Measurements from ENCODE around the gene APH1B.

The APH1B gene

DNA sequence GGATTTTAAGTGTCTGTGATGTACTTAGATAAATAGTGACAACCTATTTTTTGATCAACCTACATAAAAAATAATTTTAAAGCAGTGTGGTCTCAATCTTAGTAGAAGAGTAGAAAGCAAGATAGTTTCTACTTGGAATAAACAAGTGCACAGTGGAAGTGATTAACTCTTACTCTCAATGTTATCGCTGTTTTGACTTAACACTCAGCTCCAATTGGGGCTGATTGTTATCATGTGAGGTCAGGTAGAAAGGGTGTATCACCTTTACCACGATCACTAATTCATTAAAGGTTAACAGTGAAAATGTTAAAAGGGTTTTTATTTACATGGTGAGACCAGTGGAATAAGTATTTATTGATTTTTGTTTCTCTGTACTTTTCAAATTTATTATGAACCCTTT is 22.4 kb upstream of the APH1B start:
- no peak for DNase-seq

DNA sequence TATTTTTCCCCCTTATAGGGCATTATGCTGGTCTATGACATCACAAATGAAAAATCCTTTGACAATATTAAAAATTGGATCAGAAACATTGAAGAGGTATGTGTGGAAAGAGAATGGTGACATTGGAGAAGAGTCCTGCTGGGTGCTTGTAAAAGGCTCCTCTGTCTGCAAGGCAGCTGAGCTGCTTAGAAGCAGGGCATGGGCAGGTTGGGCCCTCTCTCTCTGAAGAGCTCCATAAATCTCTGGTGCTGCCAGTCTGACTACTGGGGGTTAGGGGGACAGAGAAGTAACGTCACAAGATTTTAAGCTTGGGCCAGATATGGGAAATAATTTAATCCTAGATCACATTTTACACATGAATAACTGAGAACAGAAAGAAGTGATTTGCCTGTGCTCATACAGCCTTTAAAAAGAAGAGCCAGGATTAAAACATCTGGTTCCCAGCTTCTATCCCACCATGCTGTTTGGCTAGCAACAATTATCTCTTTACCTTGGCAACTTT is 21.9 kb upstream of the APH1B start:
- no peak for DNase-seq

DNA sequence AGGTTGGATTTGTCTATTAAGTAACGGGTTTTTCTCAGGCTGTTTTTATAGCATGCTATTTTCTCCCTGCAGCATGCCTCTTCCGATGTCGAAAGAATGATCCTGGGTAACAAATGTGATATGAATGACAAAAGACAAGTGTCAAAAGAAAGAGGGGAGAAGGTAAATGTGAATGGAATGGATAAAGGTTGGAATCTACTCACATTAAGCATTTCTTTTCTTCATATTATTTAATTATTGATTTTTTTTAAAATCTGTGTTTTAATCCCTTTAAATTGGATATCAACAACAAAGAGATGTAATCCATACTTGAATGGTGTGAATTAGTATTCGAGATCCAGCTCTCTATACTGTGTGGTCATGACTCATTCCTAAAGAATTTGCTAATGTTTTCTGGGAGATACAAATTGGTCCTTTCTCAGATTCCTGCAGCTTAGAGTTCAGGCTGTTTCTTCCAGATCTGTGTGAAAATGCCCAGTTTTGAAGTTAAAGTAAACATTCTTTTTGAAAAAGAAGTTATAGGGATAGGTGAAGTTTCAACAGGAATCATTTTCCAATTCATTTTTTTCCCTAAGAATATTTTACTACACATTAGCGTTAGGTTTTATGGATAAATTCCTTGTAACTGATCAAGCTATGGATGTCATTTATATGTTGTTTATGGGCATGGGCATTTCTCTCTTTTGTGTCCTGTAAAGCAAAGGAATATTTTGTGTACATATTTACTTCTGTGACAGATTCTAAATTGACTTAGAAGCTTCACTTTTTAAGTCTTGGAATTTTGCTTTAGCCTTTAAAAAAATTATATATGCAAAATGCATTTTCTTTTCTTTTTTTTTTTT is 20.8 kb upstream of the APH1B start:
- DNase-seq = no peak

DNA sequence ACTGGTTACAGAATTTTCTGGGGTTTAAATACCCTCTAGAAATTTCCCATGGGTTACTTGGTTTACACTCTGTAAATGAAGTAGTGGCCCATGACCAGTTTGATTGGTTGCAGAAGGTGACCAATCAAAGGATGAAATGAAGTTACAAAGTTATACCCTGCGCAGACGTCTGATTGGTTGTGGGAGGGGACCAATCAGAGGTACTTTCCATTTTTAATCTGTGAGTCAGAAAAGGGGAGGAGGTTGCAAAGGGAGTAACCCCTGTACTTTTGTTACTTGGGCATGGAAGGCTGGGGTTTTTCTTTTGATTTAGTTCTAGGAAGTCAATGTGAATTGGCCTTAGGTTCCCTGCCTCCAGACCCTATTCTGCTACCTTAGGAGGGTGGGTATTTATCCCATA is 18.7 kb upstream of the APH1B start:
- no peak for DNase-seq

DNA sequence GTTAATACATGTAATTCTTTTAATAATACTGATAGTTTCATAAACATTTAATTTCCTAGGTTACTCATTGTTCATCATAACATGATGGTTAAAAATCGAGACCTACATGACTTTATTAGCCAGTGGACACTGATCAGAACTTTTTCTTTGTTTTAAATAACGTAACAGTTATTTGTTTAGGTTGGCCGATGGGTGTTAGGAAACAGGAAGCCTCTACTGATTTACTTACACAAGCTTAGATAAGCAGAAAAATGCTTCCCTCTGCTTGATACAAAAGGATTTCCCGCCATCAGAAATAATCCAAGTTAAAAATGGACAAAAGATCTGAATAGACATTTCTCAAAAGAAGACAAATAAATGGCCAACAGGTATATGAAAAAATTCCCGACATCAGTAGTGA is 16.6 kb upstream of the APH1B start:
- DNase-seq = no peak

DNA sequence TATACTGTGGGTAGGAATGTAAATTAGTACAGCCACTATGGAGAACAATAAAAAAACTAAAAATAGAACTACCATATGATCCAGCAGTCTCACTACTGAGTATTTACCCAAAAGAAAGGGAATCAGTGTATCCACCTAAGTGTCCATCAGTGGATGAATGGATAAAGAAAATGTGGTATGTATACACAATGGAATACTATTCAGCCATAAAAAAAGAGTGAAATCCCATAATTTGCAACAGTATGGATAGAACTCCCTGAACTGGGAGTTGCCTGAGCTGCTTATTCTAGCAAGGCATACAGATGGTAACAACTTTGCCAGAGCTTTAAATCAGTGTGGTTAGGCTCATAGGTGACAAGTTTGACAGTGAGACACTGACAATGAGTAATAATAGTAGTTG is 16.1 kb upstream of the APH1B start:
- no peak for DNase-seq

DNA sequence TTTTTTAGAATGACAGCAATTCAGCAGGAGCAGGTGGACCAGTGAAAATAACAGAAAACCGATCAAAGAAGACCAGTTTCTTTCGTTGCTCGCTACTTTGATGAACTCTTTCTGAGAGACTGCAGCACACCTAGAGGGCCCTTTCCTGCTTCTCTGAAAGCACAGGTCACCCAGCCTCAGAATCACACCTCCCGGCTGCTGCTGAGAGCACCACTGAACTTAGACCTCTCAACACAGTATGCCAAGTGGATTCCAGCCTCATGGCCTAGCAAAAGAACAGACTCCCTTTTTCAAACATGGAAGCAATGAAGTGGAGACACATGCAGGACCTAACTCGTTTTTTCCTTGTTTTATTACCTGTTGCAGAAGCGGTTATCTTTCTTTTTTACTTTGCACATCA is 13.9 kb upstream of the APH1B start:
- no peak for DNase-seq

DNA sequence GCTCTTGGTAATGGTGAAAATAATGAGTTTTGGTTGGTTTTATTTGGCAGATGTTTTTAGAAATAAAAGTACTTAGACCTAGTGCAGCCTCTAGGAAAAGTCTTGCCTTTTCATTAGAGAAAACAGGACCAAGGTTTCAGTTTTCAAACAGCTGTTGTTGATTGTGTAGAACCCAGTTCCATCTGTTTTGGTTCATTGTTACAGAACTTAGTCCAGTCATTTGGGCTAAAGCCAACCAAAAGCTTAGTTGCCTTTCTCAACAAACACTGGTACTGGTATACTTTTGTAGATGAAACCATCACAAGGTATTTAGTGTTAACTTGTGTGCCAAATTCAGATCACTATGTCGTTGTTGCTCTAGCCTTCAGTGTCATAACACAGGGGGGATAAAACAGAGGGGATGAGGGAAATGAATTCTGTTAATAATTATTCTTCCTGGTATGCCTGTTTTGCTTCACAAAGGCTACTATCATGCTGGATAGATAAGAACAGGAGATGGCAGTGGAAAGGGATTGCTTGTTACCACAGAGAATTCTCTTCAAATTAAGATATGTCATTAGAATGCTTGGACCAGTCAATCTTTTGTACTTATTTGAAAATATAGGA is 12.6 kb upstream of the APH1B start:
- DNase-seq = no peak

DNA sequence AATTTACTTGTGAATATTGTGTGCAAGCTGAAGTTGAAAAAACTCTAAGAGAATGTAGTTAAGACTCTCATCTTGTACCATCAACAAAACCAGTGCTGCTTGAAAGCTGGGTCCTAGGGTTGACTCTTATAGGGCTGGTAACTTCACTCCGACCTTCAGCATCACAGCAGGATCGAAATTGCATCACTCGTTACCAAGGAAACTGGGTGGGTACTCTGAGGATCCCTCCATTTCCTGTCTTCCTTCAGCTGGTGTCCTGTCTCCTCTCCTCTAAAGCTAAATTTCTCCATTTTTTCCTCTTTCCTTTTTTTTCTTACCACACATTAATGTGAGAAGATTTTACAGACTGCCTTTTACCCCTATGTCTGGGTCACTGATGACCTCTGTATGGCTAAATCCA is 3.0 kb upstream of the APH1B start:
- no peak for DNase-seq

DNA sequence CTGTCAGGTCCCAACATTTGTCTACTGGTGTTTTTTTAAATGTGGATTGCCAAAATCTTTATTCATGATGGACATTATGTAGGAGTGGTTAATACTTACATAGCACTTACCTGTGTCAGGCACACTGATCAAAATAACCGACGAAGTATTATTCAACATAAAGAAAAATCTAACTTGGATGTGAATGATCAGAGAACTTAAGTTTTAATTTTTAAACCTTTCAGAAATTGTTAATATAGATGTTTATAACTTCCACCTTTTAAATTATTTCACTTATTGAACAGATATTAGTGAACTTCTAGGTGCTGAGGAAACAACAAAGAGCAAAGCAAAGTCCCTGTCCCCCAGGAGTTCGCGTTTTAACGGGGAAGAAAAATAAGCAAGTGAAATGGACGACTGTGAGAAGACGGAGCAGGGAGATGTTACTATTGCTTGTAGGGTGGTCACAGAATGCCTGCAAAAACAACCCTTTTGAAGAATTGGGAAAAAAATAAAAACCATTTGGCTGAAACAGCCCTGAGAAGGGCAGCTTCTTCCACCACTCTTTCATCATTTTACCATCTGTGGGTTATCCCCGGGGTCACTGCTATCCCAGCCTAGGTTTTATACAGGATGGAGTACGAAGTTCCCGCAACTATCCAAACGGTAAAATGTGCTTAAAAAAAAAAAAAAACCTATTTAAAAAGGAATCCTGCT is 915 bp upstream of the APH1B start:
- no peak for DNase-seq

DNA sequence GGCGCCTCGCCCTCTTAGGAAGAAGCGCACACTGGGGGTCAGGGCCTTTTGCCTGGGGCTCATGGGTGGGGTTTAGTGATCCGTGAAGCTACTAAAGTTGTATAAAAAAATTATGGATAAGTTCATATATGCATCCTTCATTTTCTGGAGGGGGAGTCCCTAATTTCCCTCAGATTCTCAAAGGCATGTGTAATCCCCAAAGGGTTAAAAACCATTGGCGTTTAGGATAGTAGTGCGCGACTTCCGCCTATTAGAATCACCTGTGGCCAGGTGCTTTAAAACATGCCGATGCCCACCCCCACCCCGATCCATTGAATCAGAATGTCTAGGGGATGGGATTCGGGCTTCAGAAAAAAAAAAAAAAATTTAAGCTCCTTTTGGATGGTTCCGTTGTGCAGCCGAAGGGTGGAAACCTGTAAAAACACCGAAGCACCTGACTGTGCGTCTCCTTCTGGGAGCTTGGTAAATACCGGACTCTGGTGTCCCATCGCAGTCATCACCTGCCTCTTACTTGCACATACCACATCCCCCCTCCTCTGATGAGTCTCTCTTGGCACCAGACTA is 570 bp downstream of the APH1B start:
- peak; percentile 17 for DNase-seq

DNA sequence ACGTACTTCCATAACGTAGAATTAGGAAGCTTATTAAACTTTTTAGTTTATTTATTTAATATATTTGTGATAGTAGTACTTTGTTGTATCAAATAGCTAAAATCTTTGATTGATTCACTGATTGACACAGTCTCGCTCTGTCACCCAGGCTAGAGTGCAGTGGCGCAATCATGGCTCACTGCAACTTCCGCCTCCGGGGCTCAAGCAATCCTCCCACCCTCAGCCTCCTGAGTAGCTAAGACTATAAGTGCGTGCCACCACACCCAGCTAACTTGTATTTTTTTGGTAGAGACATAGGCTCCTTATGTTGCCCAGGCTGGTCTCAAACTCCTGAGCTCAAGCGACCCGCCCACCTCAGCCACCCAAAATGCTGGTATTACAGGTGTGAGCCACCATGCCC is 5.7 kb downstream of the APH1B start:
- DNase-seq = no peak

DNA sequence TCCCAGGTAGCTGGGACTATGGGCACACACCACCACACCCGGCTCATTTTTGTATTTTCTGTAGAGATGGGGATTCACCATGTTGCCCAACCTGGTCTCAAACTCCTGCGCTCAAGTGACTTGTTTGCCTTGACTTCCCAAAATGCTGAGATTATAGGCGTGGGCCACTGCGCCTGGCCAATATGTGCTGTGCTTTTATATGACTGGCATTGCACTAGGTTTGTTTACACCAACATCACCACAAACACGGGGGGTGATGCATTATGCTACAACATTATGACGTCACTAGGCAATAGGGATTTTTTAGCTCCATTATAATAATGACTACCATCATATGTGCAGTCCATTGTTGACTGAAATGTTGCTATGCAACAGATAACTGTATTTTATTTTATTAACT is 6.9 kb downstream of the APH1B start:
- DNase-seq = no peak

DNA sequence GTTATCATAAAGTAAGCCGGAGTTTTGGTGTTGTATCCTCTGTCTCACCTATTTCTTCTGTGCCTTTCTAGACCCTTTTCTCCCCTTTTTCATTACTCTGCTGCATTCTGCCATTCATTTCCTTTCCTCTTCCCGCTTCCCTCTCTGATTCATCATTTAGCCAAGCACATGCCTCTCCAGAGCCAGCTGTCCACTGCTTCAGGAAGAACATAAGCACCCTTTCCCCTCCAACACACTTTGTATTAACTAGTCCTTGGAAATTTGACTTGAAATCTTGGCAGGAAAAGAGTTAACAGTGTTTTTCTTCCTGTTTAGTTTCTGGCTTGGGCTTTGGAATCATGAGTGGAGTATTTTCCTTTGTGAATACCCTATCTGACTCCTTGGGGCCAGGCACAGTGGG is 9.7 kb downstream of the APH1B start:
- DNase-seq = no peak

DNA sequence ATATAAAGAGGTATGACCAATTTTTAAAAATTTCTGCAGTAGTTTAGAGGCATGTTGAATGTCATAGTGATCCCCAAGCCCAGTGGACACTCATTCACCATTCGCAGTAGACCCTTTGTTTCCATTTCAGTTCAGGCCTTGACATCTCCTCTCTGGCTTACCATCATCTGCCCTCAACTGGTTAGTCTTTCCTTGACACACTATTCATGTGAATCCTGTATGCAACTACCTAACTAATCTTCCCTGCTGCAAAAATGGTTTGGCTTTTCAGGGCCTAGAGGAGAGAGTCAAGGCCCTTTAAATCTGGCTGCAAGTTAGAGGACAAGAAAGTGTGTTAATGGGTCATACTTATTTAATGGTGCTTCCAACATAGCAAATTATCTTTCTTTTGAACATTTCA is 10.9 kb downstream of the APH1B start:
- DNase-seq = no peak

DNA sequence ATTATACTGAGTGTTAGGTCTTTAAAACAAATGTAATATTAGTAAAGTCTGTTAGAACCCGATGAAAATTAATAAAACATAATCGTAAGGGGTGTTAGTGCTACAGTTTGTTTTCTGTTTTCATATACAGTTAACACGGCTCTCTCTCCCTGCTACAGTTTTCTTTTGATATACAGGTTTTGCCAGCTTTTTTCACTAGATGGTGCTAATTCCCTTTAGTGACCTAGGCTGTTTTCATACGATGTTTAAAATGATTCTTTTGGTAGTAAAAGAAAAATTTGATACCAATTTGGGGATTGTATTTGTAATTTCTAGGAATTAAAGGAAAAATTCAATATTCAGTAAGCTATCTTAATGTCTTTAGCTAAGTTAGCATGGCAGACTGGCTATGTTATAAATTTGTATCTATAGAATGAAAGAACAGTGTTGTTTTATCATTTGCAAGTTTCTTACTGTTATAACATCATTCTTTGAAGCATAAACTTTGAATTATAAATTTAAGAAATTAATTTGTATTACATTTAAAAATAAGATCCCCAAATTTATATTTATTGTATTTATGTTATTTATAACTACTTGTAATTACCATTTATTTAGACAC is 11.5 kb downstream of the APH1B start:
- DNase-seq = no peak

DNA sequence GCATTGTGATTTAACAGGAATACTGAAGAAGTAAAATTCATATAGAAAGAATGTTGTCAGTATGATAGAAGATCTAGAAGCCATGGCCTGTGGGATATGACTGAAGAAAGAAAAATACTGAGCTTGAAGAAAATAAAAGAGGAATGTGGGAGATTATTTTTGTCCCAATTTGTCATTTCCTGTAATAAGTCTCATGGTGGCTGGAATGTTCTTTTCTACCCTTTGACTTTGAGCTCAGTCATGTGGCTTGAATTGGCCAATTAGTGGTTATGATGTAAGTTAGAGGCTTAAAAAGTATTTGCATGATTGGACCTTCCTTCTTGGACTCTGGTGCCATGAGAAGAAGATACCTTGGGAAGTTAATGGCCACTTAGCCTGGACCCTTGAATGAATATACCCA is 14.1 kb downstream of the APH1B start:
- DNase-seq = no peak

DNA sequence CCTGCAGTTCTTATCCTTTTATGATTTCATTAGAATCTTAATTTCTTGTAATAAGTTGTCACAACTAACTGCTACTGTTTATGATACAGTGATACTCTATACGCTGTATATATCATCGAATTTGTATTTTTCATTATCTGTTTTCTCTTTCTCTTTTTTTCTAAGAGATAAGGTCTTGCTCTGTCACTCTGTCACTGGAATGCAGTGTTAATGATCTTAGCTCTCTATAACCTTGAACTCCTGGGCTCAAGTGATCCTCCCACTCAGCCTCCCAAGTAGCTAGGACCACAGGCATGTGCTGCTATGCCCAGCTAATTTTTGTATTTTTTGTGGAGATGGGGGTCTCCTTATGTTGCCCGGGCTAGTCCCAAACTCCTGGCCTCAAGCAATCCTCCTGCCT is 14.8 kb downstream of the APH1B start:
- DNase-seq = no peak

DNA sequence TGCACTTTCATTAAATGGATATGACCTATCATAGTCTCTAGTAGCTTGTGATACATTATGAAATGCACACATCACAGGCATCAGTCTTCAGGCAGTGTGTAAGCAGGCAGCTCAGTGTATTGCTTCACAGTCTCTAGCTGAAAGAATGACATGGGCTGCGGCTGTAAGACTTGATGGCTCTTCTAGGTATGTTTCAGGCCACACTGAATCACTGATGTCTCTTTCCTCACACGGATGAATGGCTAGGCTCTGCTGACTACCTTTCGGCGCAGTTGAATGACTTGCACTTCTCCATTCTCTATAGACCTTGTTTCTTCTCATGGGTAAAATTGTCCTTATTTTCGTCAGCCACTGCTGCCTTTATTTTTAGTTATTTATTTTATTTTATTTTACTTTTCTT is 15.4 kb downstream of the APH1B start:
- no peak for DNase-seq

DNA sequence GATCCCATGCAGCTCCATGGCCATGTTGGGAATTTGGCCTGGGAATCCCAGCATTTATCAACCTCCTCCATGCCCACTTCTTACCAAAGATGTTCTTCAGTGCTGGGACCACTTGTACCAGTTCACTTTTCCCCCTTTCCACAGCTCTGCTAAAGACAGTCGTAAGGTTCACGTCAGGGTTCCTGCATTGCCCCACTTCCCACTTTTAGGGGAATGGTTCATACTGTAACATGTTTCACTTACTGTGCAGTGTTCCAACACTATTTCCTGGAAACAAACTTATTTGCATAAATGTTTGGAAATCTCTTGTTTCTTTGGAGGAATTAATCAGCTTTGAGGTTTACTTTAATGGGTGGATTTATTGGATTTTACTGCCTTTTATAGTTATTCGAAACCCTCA is 17.0 kb downstream of the APH1B start:
- DNase-seq = no peak

DNA sequence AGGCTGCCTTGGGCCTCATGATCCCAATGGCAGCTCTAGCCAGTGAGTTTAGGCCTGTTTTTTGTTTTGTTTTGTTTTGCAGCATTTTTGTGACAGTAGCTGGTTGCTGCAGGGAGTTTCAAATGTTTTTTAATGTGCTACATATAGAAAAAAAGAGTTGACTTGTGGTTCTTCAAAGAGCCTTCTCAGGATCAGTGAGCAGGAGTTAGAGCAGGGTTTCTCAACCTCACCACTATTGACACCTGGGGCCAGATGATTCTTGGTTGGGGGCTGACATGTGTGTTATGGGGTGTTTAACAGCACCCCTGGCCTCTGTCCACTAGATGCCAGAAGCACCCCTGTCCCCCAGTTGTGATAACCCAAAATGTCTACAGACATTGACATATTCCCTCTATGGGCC is 17.9 kb downstream of the APH1B start:
- DNase-seq = no peak

DNA sequence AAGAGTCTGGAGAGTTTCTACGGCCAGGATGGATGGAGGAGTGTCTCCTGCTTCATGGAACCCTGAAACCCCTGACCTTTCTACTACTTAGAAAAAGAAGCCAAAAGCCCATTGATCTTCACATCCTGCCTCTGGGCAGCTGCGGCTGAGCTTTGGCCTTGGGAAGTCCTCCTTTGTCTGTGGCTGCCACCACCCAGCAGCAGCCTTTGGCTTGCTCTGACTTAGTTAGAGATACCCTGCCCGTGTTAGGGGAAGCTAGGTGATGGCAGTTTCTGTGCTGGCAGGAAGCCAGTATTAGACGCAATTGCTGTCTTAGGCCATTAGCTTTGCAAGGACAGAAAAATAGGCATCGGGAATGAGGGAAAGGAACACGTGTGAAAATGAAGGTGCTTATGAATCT is 18.8 kb downstream of the APH1B start:
- peak; percentile 4 for DNase-seq

DNA sequence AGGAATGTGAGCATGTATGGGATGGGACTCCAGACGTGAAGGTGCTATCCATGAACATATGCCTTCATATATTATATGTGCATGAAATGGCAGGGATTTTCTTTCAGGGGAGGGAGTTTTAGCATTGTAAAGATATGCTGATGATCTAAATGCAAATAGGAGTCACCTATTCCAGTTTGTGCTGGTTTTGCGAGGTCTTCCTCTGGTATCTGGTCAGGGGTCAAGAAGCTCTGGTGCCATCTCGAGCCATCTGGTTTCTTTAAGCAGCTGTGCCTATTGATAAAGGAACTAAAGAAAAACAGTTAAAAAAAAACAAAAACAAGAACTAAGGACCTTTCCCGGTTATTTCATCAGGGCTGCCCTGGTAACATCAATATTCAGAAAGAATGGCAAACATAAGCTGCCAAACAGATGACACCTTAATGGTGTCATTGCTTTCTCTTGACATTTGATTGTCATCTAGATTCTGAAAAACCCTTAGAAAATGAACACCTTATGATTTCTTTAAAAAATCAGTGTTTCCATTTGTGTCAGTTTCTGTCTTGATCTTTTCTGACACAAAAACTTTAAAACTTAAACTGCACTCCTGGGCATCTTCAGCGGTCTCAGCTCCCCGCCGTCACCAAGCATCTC is 22.7 kb downstream of the APH1B start:
- DNase-seq = no peak
